Measurements from ENCODE around the gene SHOC2. TPM values are rescaled to one million over a fixed set of nuclear protein-coding genes. Genes with fewer than 3 reads are reported as not detected.

Gene SHOC2
- total RNA-seq, 1 donor from 2014 or later, result 48.9 TPM

DNA sequence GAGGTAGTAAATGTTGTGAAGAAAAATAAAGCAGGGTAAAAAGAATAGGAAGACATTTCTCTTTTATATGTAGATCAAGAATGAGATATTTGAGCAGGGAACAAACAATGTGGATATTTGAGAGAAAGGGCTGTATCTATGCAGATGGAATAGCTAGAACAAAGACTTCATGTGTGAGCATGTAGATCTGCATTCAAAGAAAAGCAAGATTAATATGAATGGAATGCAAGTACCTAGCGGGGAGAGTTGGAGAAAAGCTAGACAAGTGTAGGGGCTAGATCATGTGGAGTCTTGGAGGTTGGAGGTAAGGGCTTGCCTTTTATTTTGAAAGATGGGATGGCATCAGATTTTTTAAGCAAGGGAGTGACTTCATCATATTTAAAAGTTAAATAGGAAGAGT lies 27.1 kb downstream of the SHOC2 start:
- Mint-ChIP-seq H3K9me3 (ENCODE audit: unreplicated experiment) (no peaks in the 10 kb centered on the region), H3K4me1 (ENCODE audit: unreplicated experiment) (peaks cover 3% of the 10 kb centered on the region), H3K27me3 (ENCODE audit: unreplicated experiment) (no peaks in the 10 kb centered on the region), H3K36me3 (ENCODE audit: low read depth, unreplicated experiment) (no peaks in the 10 kb centered on the region), H3K27ac (ENCODE audit: unreplicated experiment) (no peak overlapping the region), H3K4me3 (ENCODE audit: unreplicated experiment) (no peak overlapping the region)
- no peak for DNase-seq (ENCODE audit: low spot score)
- TF ChIP-seq, protein P1, sequence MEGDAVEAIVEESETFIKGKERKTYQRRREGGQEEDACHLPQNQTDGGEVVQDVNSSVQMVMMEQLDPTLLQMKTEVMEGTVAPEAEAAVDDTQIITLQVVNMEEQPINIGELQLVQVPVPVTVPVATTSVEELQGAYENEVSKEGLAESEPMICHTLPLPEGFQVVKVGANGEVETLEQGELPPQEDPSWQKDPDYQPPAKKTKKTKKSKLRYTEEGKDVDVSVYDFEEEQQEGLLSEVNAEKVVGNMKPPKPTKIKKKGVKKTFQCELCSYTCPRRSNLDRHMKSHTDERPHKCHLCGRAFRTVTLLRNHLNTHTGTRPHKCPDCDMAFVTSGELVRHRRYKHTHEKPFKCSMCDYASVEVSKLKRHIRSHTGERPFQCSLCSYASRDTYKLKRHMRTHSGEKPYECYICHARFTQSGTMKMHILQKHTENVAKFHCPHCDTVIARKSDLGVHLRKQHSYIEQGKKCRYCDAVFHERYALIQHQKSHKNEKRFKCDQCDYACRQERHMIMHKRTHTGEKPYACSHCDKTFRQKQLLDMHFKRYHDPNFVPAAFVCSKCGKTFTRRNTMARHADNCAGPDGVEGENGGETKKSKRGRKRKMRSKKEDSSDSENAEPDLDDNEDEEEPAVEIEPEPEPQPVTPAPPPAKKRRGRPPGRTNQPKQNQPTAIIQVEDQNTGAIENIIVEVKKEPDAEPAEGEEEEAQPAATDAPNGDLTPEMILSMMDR (IDR thresholded peaks at IDR 0.05; ENCODE audit: unreplicated experiment), result no peak

DNA sequence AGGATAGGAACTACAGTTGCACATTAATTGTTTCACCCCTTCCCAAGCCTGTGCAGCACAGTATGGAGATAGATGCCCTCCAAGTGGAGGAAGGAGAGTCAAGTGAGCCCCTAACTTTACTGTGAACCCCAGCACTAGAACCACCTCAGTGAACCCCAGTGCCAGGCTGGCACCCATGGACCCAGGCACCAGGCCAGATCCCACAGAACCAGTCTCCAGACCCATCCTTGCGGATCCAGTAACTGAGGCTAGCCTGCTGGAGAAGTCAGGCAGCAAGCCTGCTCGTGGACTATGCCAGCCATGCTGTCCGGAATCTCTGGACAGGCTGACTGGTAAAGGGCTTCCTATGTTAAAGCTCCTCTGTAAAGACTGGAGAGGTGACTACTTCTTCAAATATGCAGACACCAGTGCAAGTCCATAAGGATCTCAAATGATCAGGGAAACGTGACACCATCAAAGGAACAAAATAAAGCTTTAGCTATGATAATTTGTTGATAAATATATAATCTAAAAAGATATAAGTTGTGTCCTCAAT lies 27.7 kb downstream of the SHOC2 start:
- Mint-ChIP-seq H3K27ac (ENCODE audit: unreplicated experiment) (no peak overlapping the region), H3K4me1 (ENCODE audit: unreplicated experiment) (peaks cover 3% of the 10 kb centered on the region), H3K9me3 (ENCODE audit: unreplicated experiment) (no peaks in the 10 kb centered on the region), H3K27me3 (ENCODE audit: unreplicated experiment) (no peaks in the 10 kb centered on the region), H3K4me3 (ENCODE audit: unreplicated experiment) (no peak overlapping the region), H3K36me3 (ENCODE audit: low read depth, unreplicated experiment) (peaks cover under 1% of the 10 kb centered on the region)
- no peak for DNase-seq (ENCODE audit: low spot score)
- TF ChIP-seq, protein P1 (IDR thresholded peaks at IDR 0.05; ENCODE audit: unreplicated experiment), result no peak

DNA sequence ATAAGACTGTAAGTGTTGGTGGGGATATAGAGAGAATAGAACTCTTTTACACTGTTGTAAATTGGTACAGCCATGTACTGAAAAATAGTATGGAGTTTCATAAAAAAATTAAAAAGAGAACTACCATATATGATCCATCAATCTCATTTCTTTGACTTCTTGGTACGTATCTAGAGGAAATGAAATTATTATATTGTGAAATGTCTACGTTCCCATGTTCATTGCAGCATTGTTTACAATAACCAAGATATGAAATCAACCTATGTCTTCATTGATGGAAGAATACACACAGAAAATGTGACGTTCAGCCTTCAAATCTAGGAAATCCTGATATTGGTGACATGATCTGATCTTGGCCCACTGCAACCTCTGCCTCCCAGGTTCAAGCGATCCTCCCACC lies 32.0 kb downstream of the SHOC2 start:
- H3K4me1 Mint-ChIP-seq (ENCODE audit: unreplicated experiment), result peaks cover 4% of the 10 kb centered on the region
- TF ChIP-seq, protein P1 (IDR thresholded peaks at IDR 0.05; ENCODE audit: unreplicated experiment), result no peak
- no peak overlapping the region for H3K4me3 Mint-ChIP-seq (ENCODE audit: unreplicated experiment)
- no peak for DNase-seq (ENCODE audit: low spot score)
- H3K27me3 Mint-ChIP-seq (ENCODE audit: unreplicated experiment), result no peaks in the 10 kb centered on the region
- no peaks in the 10 kb centered on the region for H3K9me3 Mint-ChIP-seq (ENCODE audit: unreplicated experiment)
- no peak overlapping the region for H3K27ac Mint-ChIP-seq (ENCODE audit: unreplicated experiment)
- peaks cover 7% of the 10 kb centered on the region for H3K36me3 Mint-ChIP-seq (ENCODE audit: low read depth, unreplicated experiment)

DNA sequence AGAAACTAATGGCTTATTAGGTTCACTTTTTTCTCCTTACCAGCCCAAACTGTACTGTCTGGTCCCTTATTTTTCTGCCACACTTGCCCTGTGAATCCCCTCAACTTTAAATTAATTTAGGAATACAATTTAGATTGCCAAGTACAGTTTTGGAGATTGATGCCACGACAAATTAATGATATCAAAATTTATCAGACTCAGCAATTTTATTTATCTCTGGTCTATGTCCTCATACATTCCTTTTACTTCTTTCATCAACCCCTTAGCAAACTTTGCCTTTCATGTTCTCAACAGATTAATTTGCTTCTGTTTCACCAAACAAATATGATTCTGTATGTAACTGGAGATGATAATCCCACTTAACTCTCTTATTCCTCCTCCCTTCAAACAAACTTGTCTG lies 38.2 kb downstream of the SHOC2 start:
- no peak overlapping the region for H3K4me3 Mint-ChIP-seq (ENCODE audit: unreplicated experiment)
- DNase-seq (ENCODE audit: low spot score), result no peak
- H3K4me1 Mint-ChIP-seq (ENCODE audit: unreplicated experiment), result peaks cover 10% of the 10 kb centered on the region
- H3K36me3 Mint-ChIP-seq (ENCODE audit: low read depth, unreplicated experiment), result peaks cover 2% of the 10 kb centered on the region
- no peaks in the 10 kb centered on the region for H3K9me3 Mint-ChIP-seq (ENCODE audit: unreplicated experiment)
- H3K27ac Mint-ChIP-seq (ENCODE audit: unreplicated experiment), result no peak overlapping the region
- no peaks in the 10 kb centered on the region for H3K27me3 Mint-ChIP-seq (ENCODE audit: unreplicated experiment)
- TF ChIP-seq, protein P1 (IDR thresholded peaks at IDR 0.05; ENCODE audit: unreplicated experiment), result no peak

DNA sequence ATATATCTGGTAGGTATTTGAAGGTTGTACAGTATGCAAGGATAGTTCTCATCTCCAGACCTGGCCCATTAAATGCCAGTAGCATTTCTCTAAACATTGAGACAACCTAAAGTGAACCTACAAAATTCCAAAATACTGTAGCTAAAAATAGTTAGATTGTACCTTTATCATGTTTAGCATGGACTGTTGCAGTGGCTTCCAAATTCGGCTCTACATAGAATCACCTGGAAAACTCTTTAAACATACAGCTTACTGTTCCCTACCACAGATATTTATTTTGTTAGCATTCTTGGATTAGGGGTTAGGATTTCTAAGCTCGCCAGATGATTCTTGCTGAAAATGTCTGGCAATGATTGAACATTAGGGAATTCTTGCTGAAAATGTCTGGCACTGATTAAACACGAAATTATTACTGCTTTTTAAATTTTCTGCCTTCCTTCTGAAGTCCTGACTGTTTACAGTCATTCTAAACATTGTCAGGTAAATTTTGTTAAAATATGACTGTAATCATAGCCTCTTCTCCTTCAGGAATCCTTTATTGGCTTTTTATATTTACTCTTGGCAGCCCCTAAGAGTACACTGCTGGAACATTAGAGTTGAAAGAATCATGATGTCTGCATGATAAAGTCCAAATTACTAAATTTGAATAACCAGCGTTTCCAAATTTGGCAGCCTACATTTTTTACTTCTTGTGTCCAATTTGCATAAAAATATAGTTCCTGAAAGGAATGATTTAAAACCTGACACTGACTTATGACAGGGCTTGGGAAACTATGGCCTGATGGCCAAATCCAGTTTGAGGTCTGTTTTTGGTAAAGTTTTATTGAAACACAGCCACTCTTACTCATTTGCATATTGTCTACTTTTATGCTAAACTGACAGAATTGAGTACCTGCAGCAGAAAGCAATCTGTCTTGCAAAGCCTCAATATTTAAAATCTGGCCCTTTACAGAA lies 40.3 kb downstream of the SHOC2 start:
- no peak for DNase-seq (ENCODE audit: low spot score)
- TF ChIP-seq, protein P1 (IDR thresholded peaks at IDR 0.05; ENCODE audit: unreplicated experiment), result no peak
- Mint-ChIP-seq H3K4me3 (ENCODE audit: unreplicated experiment) (no peak overlapping the region), H3K36me3 (ENCODE audit: low read depth, unreplicated experiment) (no peaks in the 10 kb centered on the region), H3K9me3 (ENCODE audit: unreplicated experiment) (no peaks in the 10 kb centered on the region), H3K27ac (ENCODE audit: unreplicated experiment) (no peak overlapping the region), H3K4me1 (ENCODE audit: unreplicated experiment) (peaks cover 7% of the 10 kb centered on the region), H3K27me3 (ENCODE audit: unreplicated experiment) (no peaks in the 10 kb centered on the region)

Measured in endothelial cell (in vitro differentiated cells).